GM23248 (cell line): ENCODE results near the gene MYO1E.

Experiments used
- EZH2 ChIP-seq: fragments of 200-600 bp; sonication (generic); IDR thresholded peaks from 2 replicates; pipeline ENCODE4 v1.6.1; 2018; ENCODE audit warnings: antibody characterized with exemption, mild to moderate bottlenecking; ENCODE audit not compliant: insufficient read depth, poor library complexity, severe bottlenecking
- EZH2phosphoT487 ChIP-seq: fragments of 200-600 bp; sonication (generic); IDR thresholded peaks from 2 replicates; pipeline ENCODE4 v1.6.1; 2018; ENCODE audit warnings: antibody characterized with exemption, moderate library complexity, mild to moderate bottlenecking, low read depth; ENCODE audit not compliant: insufficient read depth

GRCh38 chr15:59224474-59224873 is 148.2 kb downstream of the MYO1E start:
- TF ChIP-seq EZH2 (no peak), EZH2phosphoT487 (no peak)
